Heart left ventricle (tissue), 13 donors: ENCODE measurements around the gene ACTR10.

Experiments used
- CTCF ChIP-seq, 12 donors: fragments of 200-600 bp; sonication (generic) in 4 of 12; IDR thresholded peaks; one replicate each; pipeline versions ENCODE4 v1.5.0 to v1.8.0; 2018 to 2022; ENCODE audit warnings: antibody characterized with exemption in 12 of 12, mild to moderate bottlenecking in 5 of 12
- POLR2A ChIP-seq, 2 donors: fragments of 450-650 bp; IDR thresholded peaks; one replicate each; pipeline ENCODE4 v1.6.1; 2017; ENCODE audit warnings: antibody characterized with exemption in 2 of 2, mild to moderate bottlenecking in 2 of 2, moderate library complexity in 2 of 2
- donor health status: ischemic (EF 13 %, LVEDD 7.1; RV severe dilation, severe dysfunction).
- donor health status: DM: no; HTN: yes; CAD: no.
- donor health status: DM: no; HTN: no; CAD: no.
- donor health status: ischemic (EF 25% LVEDD 6.9; RV normal size, moderate dysfunction).
- donor health status: ischemic (EF 25% LVEDD 5.7; RV mildly dilated, moderate dysfunction).
- donor health status: ischemic (EF 35%, LVEDD 5.7; RV mildly dilated, moderate dysfunction).
- donor health status: nonischemic (EF 11% LVEDD 7.7; RV severe dilation, severe dysfunction).
- donor health status: DM: yes; HTN: yes; CAD: no.
- donor health status: PGD.
- donor health status: ischemic (EF 29% LVEDD 5.4; RV normal size, mild dysfunction).
- donor health status: nonischemic (EF 23%, LVEDD 6.1; RV moderate dilation, normal function).

DNA sequence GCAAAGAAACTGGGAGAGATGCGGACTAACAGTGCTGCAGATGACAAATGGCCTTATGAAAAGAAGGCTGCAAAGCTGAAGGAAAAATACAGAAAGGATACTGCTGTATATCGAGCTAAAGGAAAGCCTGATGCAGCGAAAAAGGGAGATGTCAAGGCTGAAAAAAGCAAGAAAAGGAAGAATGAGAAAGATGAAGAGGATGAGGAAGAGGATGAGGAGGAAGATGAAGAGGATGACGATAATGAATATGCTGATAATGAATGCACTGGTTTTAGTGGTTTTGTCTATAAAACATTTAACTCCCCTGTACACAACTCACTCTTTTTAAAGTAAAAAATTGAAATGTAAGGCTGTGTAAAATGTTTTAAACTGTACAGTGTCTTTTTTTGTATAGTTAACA is 85.2 kb downstream of the ACTR10 start:
- TF ChIP-seq CTCF (IDR thresholded peaks at IDR 0.05) = no peak
- TF ChIP-seq POLR2A (IDR thresholded peaks at IDR 0.05) = no peak
